Ishikawa (cell line): ENCODE data around the gene GORAB.

Experiments
- CEBPB ChIP-seq: IDR thresholded peaks from 2 replicates; pipeline ENCODE4 v1.6.1; 2012
- EGR1 ChIP-seq: IDR thresholded peaks from 2 replicates; pipeline ENCODE4 v1.6.1; 2012
- EP300 ChIP-seq: IDR thresholded peaks from 2 replicates; pipeline ENCODE4 v1.6.1; 2012; ENCODE audit warnings: borderline replicate concordance
- RAD21 ChIP-seq: IDR thresholded peaks from 2 replicates; pipeline ENCODE4 v1.6.1; 2012; ENCODE audit warnings: low read depth
- TAF1 ChIP-seq: IDR thresholded peaks from 2 replicates; pipeline ENCODE4 v1.6.1; 2012; ENCODE audit warnings: low read depth, mild to moderate bottlenecking
- TCF12 ChIP-seq: IDR thresholded peaks from 2 replicates; pipeline ENCODE4 v1.6.1; 2012; ENCODE audit warnings: low read depth
- TEAD4 ChIP-seq: IDR thresholded peaks from 2 replicates; pipeline ENCODE4 v1.6.1; 2012
- YY1 ChIP-seq: IDR thresholded peaks from 2 replicates; pipeline ENCODE4 v1.6.1; 2012; ENCODE audit warnings: low read depth
- TF ChIP-seq, protein P1 (sequence below): IDR thresholded peaks from 2 replicates; pipeline ENCODE4 v1.6.1; 2012; ENCODE audit warnings: low read depth, mild to moderate bottlenecking
- TF ChIP-seq, protein P2 (sequence below): IDR thresholded peaks from 2 replicates; pipeline ENCODE4 v1.6.1; 2012
- TF ChIP-seq, protein P3 (sequence below): IDR thresholded peaks from 2 replicates; pipeline ENCODE4 v1.6.1; 2012

DNA sequence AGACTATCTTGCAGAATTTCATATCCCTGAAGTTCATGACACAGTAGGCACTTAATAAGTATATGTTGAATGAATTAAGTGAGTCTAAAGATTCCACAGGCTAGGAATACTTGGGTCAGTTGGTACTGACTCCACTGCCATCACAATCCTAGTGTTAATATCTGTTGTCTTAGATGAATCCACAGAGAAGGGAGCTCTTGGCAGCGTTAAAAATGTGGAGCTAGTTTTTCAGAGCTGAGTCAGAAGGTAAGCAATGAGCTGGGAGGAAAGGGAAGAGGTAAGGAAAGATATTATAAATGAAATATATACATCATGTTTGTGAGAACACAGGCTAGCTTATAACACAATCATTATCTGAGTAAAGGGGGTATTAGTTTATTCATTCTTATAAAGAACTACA is 21.8 kb upstream of the GORAB start:
- TF ChIP-seq, protein P1, sequence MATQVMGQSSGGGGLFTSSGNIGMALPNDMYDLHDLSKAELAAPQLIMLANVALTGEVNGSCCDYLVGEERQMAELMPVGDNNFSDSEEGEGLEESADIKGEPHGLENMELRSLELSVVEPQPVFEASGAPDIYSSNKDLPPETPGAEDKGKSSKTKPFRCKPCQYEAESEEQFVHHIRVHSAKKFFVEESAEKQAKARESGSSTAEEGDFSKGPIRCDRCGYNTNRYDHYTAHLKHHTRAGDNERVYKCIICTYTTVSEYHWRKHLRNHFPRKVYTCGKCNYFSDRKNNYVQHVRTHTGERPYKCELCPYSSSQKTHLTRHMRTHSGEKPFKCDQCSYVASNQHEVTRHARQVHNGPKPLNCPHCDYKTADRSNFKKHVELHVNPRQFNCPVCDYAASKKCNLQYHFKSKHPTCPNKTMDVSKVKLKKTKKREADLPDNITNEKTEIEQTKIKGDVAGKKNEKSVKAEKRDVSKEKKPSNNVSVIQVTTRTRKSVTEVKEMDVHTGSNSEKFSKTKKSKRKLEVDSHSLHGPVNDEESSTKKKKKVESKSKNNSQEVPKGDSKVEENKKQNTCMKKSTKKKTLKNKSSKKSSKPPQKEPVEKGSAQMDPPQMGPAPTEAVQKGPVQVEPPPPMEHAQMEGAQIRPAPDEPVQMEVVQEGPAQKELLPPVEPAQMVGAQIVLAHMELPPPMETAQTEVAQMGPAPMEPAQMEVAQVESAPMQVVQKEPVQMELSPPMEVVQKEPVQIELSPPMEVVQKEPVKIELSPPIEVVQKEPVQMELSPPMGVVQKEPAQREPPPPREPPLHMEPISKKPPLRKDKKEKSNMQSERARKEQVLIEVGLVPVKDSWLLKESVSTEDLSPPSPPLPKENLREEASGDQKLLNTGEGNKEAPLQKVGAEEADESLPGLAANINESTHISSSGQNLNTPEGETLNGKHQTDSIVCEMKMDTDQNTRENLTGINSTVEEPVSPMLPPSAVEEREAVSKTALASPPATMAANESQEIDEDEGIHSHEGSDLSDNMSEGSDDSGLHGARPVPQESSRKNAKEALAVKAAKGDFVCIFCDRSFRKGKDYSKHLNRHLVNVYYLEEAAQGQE = no peak
- no peak for TF ChIP-seq CEBPB
- TF ChIP-seq, protein P2, sequence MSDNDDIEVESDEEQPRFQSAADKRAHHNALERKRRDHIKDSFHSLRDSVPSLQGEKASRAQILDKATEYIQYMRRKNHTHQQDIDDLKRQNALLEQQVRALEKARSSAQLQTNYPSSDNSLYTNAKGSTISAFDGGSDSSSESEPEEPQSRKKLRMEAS = no peak
- TF ChIP-seq, protein P3, sequence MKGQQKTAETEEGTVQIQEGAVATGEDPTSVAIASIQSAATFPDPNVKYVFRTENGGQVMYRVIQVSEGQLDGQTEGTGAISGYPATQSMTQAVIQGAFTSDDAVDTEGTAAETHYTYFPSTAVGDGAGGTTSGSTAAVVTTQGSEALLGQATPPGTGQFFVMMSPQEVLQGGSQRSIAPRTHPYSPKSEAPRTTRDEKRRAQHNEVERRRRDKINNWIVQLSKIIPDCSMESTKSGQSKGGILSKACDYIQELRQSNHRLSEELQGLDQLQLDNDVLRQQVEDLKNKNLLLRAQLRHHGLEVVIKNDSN = no peak
- TF ChIP-seq TEAD4 = no peak
- TF ChIP-seq YY1 = no peak
- TF ChIP-seq RAD21 = no peak
- no peak for TF ChIP-seq TAF1
- TF ChIP-seq EP300 = no peak
- no peak for TF ChIP-seq TCF12
- TF ChIP-seq EGR1 = no peak
